A673 (cell line): ENCODE data around the gene TMEM63A. TPM values are rescaled to one million over a fixed set of nuclear protein-coding genes. Genes with fewer than 3 reads are reported as not detected.
"Not testable (repeated sequence)": the region's sequence is repeated elsewhere in the genome, so short reads cannot be mapped to it uniquely, and the experiment has no call there.

Experiments
- BruUV-seq: library from RNA; stranded (reverse); fragments of 400-500 nt; replicated peaks from 2 replicates; lab custom pipeline; 2021; lab: Mats Ljungman, UMichigan
- CTCF ChIA-PET: fragments of 300-600 bp; sonication (Branson Sonifier 250); formaldehyde crosslinking; loops from one replicate; lab custom pipeline; 2022; ENCODE audit warnings: antibody characterized with exemption; lab: Charles Lee
- POLR2A ChIA-PET: fragments of 300-600 bp; sonication (Branson Sonifier 250); formaldehyde crosslinking; loops from one replicate; lab custom pipeline; 2022; ENCODE audit warnings: antibody characterized with exemption; ENCODE audit not compliant: low non-redundant PET; lab: Charles Lee
- DNase-seq: peaks from one replicate; pipeline ENCODE4 v3.0.0-alpha.2; 2015; ENCODE audit warnings: low spot score
- H3K27ac ChIP-seq: fragments of 200-600 bp; sonication (generic); 2 replicates; pipeline ENCODE4 v1.5.1; 2016; ENCODE audit warnings: mixed run types, low read depth, mild to moderate bottlenecking, mixed read lengths, antibody characterized with exemption, low read length; ENCODE audit not compliant: poor library complexity, severe bottlenecking
- H3K27me3 ChIP-seq: fragments of 200-600 bp; sonication (generic); replicated peaks from 2 replicates; pipeline ENCODE4 v1.6.1; 2017; ENCODE audit warnings: mixed run types, low read depth, mild to moderate bottlenecking, mixed read lengths, antibody characterized with exemption, low read length; ENCODE audit not compliant: insufficient read depth, poor library complexity
- H3K36me3 ChIP-seq: fragments of 200-600 bp; sonication (generic); 2 replicates; pipeline ENCODE4 v1.6.1; 2016; ENCODE audit warnings: mixed run types, mild to moderate bottlenecking, mixed read lengths, antibody characterized with exemption, low read length; ENCODE audit not compliant: insufficient read depth, poor library complexity, severe bottlenecking
- H3K4me1 ChIP-seq: fragments of 200-600 bp; sonication (generic); 2 replicates; pipeline ENCODE4 v1.6.1; 2017; ENCODE audit warnings: mixed run types, mild to moderate bottlenecking, mixed read lengths, antibody characterized with exemption, low read length; ENCODE audit not compliant: insufficient read depth, poor library complexity, severe bottlenecking
- H3K4me3 ChIP-seq: fragments of 200-600 bp; sonication (generic); 2 replicates; pipeline ENCODE4 v1.5.1; 2016; ENCODE audit warnings: low read depth, mixed run types, mild to moderate bottlenecking, mixed read lengths, low read length; ENCODE audit not compliant: poor library complexity, severe bottlenecking
- H3K9me3 ChIP-seq: fragments of 200-600 bp; sonication (generic); 2 replicates; pipeline ENCODE4 v1.6.1; 2016; ENCODE audit warnings: mixed run types, low read depth, mild to moderate bottlenecking, mixed read lengths, antibody characterized with exemption, low read length; ENCODE audit not compliant: poor library complexity, severe bottlenecking
- EZH2 ChIP-seq: fragments of 200-600 bp; sonication (generic); IDR thresholded peaks from 2 replicates; pipeline ENCODE4 v1.6.1; 2017; ENCODE audit warnings: borderline replicate concordance, low read depth, mild to moderate bottlenecking, mixed read lengths, antibody characterized with exemption, low read length; ENCODE audit not compliant: poor library complexity, severe bottlenecking
- intact Hi-C: fragments of 100-400 bp; cut with micrococcal nuclease; formaldehyde crosslinking; loops from one replicate; pipeline ENCODE4 v1.10.0; 2022; ENCODE audit not compliant: unreplicated experiment
- total RNA-seq: library from RNA; stranded (reverse); gene quantifications from 2 replicates; pipeline ENCODE4 v1.2.3, GENCODE V29; 2021
- TF ChIP-seq, protein P1 (sequence below): fragments of 300-800, 200-600 bp; sonication (generic); conservative IDR thresholded peaks from 2 replicates; pipeline ENCODE4 v1.5.1; 2017; ENCODE audit warnings: low read depth, mild to moderate bottlenecking, antibody characterized with exemption, low read length, moderate library complexity, mixed read lengths

The TMEM63A gene
- total RNA-seq, 1 experiment from 2014 or later, result 25.3 TPM

DNA sequence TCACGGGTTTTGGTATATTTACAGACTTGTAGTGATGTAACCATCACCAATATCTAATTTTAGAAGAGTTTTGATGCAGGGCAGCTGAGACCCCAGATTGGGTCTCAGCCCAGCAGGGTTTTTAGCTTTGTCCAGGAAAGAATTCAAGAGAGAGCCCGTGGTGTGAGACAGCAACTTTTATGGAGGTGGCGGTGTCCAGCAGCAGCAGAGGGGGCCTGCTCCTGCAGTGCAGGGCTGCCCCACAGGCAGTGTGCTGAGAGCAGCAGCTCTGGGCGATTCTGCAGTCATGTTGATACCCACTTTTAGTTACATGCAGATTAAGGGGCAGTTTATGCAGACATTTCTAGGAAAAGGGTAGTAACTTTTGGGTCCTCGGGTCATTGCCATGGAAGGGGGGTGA is 74.0 kb downstream of the TMEM63A start:
- BruUV-seq, result no TSS peak
- TF ChIP-seq, protein P1, sequence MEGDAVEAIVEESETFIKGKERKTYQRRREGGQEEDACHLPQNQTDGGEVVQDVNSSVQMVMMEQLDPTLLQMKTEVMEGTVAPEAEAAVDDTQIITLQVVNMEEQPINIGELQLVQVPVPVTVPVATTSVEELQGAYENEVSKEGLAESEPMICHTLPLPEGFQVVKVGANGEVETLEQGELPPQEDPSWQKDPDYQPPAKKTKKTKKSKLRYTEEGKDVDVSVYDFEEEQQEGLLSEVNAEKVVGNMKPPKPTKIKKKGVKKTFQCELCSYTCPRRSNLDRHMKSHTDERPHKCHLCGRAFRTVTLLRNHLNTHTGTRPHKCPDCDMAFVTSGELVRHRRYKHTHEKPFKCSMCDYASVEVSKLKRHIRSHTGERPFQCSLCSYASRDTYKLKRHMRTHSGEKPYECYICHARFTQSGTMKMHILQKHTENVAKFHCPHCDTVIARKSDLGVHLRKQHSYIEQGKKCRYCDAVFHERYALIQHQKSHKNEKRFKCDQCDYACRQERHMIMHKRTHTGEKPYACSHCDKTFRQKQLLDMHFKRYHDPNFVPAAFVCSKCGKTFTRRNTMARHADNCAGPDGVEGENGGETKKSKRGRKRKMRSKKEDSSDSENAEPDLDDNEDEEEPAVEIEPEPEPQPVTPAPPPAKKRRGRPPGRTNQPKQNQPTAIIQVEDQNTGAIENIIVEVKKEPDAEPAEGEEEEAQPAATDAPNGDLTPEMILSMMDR, result no peak
- TF ChIP-seq EZH2, result no peak
- DNase-seq, result no peak
- ChIA-PET POLR2A (no interaction called here), CTCF (interaction anchor here (0.6 kb wide), 1 partner anchor 1656 kb away, joined by 14 read pairs; no protein-coding TSS in a partner anchor)
- Histone ChIP-seq H3K4me1 (peaks cover 23% of the 10 kb centered on the region), H3K9me3 (no peaks in the 10 kb centered on the region), H3K4me3 (no peak overlapping the region), H3K27ac (no peak overlapping the region), H3K36me3 (no peaks in the 10 kb centered on the region), H3K27me3 (no peaks in the 10 kb centered on the region)
- intact Hi-C loops, result no loop called here

DNA sequence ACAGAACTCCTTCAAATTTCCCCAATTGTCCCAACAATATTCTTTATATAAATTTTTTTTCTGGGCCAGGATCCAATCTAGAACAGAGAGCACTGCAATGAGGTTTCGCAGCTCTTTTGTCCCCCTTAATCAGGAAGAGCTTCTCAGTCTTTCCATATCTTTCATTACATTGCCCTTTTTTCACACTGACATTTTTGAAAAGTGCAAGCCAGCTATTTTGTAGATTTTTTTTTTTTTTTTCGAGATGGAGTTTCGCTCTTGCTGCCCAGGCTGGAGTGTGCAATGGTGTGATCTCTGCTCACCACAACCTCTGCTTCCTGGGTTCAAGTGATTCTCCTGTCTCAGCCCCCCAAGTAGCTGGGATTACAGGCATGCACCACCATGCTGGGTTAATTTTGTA is 75.4 kb downstream of the TMEM63A start:
- DNase-seq, POLR2A ChIA-PET, intact Hi-C loops, BruUV-seq, H3K4me3 ChIP-seq, H3K9me3 ChIP-seq, H3K27me3 ChIP-seq, CTCF ChIA-PET, H3K36me3 ChIP-seq, H3K4me1 ChIP-seq, H3K27ac ChIP-seq: not testable (repeated sequence)

DNA sequence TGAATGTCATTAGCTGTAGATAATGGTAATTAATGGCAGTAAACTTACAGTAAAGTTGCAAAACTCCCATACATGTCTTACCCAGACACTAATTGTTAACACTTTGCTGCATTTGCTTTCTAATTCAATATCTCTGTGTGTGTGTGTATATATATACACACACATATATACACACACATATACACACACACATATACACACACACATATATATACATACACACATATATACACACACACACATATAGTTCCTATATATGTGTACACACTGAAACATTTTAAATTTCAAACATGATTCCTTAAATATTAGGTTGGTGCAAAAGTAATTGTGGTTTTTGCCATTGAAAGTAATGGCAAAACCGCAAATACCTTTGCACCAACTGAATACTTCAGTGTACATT is 75.9 kb downstream of the TMEM63A start:
- POLR2A ChIA-PET, result no interaction called here
- DNase-seq, result no peak
- no peaks in the 10 kb centered on the region for H3K27me3 ChIP-seq
- CTCF ChIA-PET, result no interaction called here
- H3K27ac ChIP-seq, result no peak overlapping the region
- BruUV-seq, result no TSS peak
- no peaks in the 10 kb centered on the region for H3K9me3 ChIP-seq
- H3K36me3 ChIP-seq, result no peaks in the 10 kb centered on the region
- intact Hi-C loops, result no loop called here
- no peak overlapping the region for H3K4me3 ChIP-seq
- peaks cover 4% of the 10 kb centered on the region for H3K4me1 ChIP-seq
- TF ChIP-seq, protein P1, result no peak
- no peak for TF ChIP-seq EZH2

DNA sequence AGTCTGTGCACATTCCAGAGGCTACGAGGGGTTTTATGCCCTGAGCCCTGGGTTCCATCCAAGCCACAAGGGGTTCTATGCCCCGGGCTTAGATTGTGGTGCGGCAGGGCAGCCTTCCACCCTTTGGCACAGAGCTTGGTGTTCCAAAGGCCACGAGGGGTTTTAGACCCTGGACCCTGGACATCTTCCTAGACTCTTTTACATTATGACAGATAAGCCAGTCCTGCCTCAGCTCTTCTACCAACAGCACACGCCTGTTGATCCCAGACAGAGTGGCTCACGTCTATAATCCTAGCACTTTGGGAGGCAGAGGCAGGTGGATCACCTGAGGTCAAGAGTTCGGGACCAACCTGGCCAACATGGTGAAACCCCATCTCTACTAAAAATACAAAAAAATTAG is 81.0 kb downstream of the TMEM63A start:
- DNase-seq, intact Hi-C loops, CTCF ChIA-PET, H3K4me1 ChIP-seq, H3K27me3 ChIP-seq, H3K27ac ChIP-seq, H3K4me3 ChIP-seq, H3K9me3 ChIP-seq, H3K36me3 ChIP-seq, POLR2A ChIA-PET, BruUV-seq: not testable (repeated sequence)

DNA sequence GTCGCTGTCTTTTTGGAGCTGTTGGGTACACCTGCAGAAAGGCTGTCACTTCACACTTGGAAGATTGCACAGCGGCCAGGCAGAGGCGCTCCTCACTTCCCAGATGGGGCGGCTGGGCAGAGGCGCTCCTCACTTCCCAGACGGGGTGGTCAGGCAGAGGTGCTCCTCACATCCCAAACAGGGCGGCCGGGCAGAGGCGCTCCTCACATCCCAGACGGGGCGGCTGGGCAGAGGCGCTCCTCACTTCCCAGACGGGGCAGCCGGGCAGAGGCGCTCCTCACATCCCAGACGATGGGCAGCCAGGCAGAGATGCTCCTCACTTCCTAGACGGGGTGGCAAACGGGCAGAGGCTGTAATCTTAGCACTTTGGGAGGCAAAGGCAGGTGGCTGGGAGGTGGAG is 86.1 kb downstream of the TMEM63A start:
- H3K9me3 ChIP-seq, DNase-seq, BruUV-seq, H3K36me3 ChIP-seq, H3K27ac ChIP-seq, CTCF ChIA-PET, H3K4me1 ChIP-seq, intact Hi-C loops, POLR2A ChIA-PET, H3K27me3 ChIP-seq, H3K4me3 ChIP-seq: not testable (repeated sequence)
